CD4-positive, alpha-beta memory T cell (primary cell): ENCODE measurements around the gene SORCS2. TPM values are rescaled to one million over a fixed set of nuclear protein-coding genes. Genes with fewer than 3 reads are reported as not detected.

Source experiments
- CTCF ChIA-PET: fragments of 350-600 bp; sonication (Branson Sonifier 250); formaldehyde crosslinking; loops from one replicate; lab custom pipeline; 2021; ENCODE audit warnings: inconsistent platforms; ENCODE audit not compliant: partially characterized antibody; lab: Charles Lee
- POLR2A ChIA-PET: fragments of 350-600 bp; sonication (Branson Sonifier 250); formaldehyde crosslinking; loops from one replicate; lab custom pipeline; 2021; ENCODE audit not compliant: partially characterized antibody; lab: Charles Lee
- DNase-seq, 5 donors: peaks; one replicate each; pipeline versions ENCODE4 v3.0.0 to v3.0.0-alpha.2; 2020 to 2022; ENCODE audit warnings: mixed read lengths in 1 of 5
- H3K27ac ChIP-seq: one replicate; pipeline ENCODE4 v1.7.0; 2013; ENCODE audit warnings: low read depth, low read length
- H3K27me3 ChIP-seq: 2 replicates; pipeline ENCODE4 v1.7.0; 2013; ENCODE audit warnings: mild to moderate bottlenecking, low read length, moderate library complexity; ENCODE audit not compliant: insufficient read depth
- H3K36me3 ChIP-seq: 2 replicates; pipeline ENCODE4 v1.7.0; 2013; ENCODE audit warnings: mild to moderate bottlenecking, low read length, moderate library complexity; ENCODE audit not compliant: insufficient read depth
- H3K4me1 ChIP-seq: 2 replicates; pipeline ENCODE4 v1.7.0; 2013; ENCODE audit warnings: mild to moderate bottlenecking, low read length, moderate library complexity; ENCODE audit not compliant: insufficient read depth
- H3K4me3 ChIP-seq, 2 donors: one replicate each; pipeline ENCODE4 v1.7.0; 2013; ENCODE audit warnings: low read length in 2 of 2, mild to moderate bottlenecking in 1 of 2
- H3K9me3 ChIP-seq, 2 donors: one replicate each; pipeline ENCODE4 v1.7.0; 2013; ENCODE audit warnings: low read length in 2 of 2, control low read depth in 1 of 2; ENCODE audit not compliant: control insufficient read depth in 1 of 2
- H3K27ac Mint-ChIP-seq, 7 donors: one replicate each; pipeline ENCODE4 v1.8.0; 2020 to 2021; ENCODE audit warnings: mixed read lengths in 7 of 7, mild to moderate bottlenecking in 6 of 7, inconsistent platforms in 3 of 7, moderate library complexity in 3 of 7
- H3K27me3 Mint-ChIP-seq, 2 donors: one replicate each; pipeline ENCODE4 v1.8.0; 2020 to 2021; ENCODE audit warnings: mixed read lengths in 2 of 2
- H3K36me3 Mint-ChIP-seq, 2 donors: one replicate each; pipeline ENCODE4 v1.8.0; 2020 to 2021; ENCODE audit warnings: mixed read lengths in 2 of 2, inconsistent platforms in 1 of 2, mild to moderate bottlenecking in 1 of 2
- H3K4me1 Mint-ChIP-seq, 4 donors: one replicate each; pipeline ENCODE4 v1.8.0; 2020 to 2021; ENCODE audit warnings: mixed read lengths in 4 of 4, mild to moderate bottlenecking in 1 of 4
- H3K4me3 Mint-ChIP-seq, 8 donors: one replicate each; pipeline ENCODE4 v1.8.0; 2020 to 2021; ENCODE audit warnings: mixed read lengths in 8 of 8, mild to moderate bottlenecking in 7 of 8, moderate library complexity in 6 of 8, inconsistent platforms in 3 of 8
- H3K9me3 Mint-ChIP-seq, 8 donors: one replicate each; pipeline ENCODE4 v1.8.0; 2020 to 2021; ENCODE audit warnings: mixed read lengths in 8 of 8, mild to moderate bottlenecking in 5 of 8, inconsistent platforms in 3 of 8, moderate library complexity in 1 of 8
- intact Hi-C: fragments of 100-400 bp; cut with micrococcal nuclease; formaldehyde crosslinking; loops from one replicate; pipeline ENCODE4 v1.15.1; 2023
- polyA plus RNA-seq, 2 donors: library from polyadenylated mRNA; unstranded; fragments of 300-500 nt; fragmentation: Illumina TruSeq; gene quantifications; one replicate each; pipeline ENCODE4 v1.2.3, GENCODE V29; 2021
- total RNA-seq, 2 experiments: library from RNA; stranded (reverse); gene quantifications; one replicate each; pipeline ENCODE4 v1.2.3, GENCODE V29; 2021

Gene SORCS2
- total and polyA plus RNA-seq, 4 experiments from 2014 or later: not detected

DNA sequence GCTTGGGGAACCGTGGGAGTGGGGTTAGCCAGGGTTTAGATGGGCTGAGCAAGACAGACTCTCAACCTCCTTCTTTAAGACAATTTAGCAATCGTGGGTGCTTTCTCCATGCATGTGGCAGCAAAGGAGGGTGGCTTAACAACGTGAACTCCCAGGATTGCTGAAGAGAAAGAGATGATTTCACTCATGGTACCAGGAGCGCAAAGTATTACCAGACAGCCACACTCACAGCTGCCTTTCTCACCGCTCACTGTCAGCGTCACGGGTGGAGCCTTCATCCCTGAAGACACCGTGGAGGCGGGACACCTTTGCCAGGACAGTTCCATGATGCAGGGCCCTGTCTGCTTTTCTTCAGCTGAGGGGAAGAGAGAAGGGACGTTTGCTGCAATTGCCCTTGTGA, 454.8 kb downstream of the SORCS2 start:
- Histone ChIP-seq H3K36me3 (no peaks in the 10 kb centered on the region), H3K4me1 (peaks cover 32% of the 10 kb centered on the region), H3K27ac (no peak overlapping the region), H3K27me3 (no peaks in the 10 kb centered on the region), H3K9me3 (no peaks in the 10 kb centered on the region), H3K4me3 (no peak overlapping the region)
- peaks cover 0 to 2% of the 10 kb centered on the region in 2 donors for H3K27me3 Mint-ChIP-seq
- intact Hi-C loops: no loop called here
- no peak for DNase-seq
- peaks cover 0 to 3% (median 0%) of the 10 kb centered on the region in 8 donors for H3K9me3 Mint-ChIP-seq
- peaks cover 16 to 57% (median 32%) of the 10 kb centered on the region in 4 donors for H3K4me1 Mint-ChIP-seq
- no peaks in the 10 kb centered on the region for H3K36me3 Mint-ChIP-seq
- H3K4me3 Mint-ChIP-seq: peak overlapping the region in 2 of 8 donors; percentile 37 to 45
- peak overlapping the region in 4 of 7 donors; percentile 61 to 76 (median 74) for H3K27ac Mint-ChIP-seq
- ChIA-PET POLR2A (no interaction called here), CTCF (no interaction called here)

GRCh38 chr4:7647600-7648543, 455.5 kb downstream of the SORCS2 start:
- no peaks in the 10 kb centered on the region for H3K9me3 ChIP-seq
- H3K36me3 Mint-ChIP-seq: no peaks in the 10 kb centered on the region
- peaks cover 16 to 62% (median 34%) of the 10 kb centered on the region in 4 donors for H3K4me1 Mint-ChIP-seq
- CTCF ChIA-PET: no interaction called here
- no peaks in the 10 kb centered on the region for H3K27me3 ChIP-seq
- peaks cover 1 to 2% of the 10 kb centered on the region in 2 donors for H3K27me3 Mint-ChIP-seq
- H3K4me1 ChIP-seq: peaks cover 38% of the 10 kb centered on the region
- peak overlapping the region in 1 of 8 donors; percentile 59 for H3K4me3 Mint-ChIP-seq
- H3K4me3 ChIP-seq: no peak overlapping the region
- peak overlapping the region in 6 of 7 donors; percentile 42 to 78 (median 70) for H3K27ac Mint-ChIP-seq
- DNase-seq: no peak
- intact Hi-C loops: no loop called here
- H3K9me3 Mint-ChIP-seq: peaks cover 0 to 3% (median 0%) of the 10 kb centered on the region in 8 donors
- H3K27ac ChIP-seq: no peak overlapping the region
- no peaks in the 10 kb centered on the region for H3K36me3 ChIP-seq
- POLR2A ChIA-PET: no interaction called here

DNA sequence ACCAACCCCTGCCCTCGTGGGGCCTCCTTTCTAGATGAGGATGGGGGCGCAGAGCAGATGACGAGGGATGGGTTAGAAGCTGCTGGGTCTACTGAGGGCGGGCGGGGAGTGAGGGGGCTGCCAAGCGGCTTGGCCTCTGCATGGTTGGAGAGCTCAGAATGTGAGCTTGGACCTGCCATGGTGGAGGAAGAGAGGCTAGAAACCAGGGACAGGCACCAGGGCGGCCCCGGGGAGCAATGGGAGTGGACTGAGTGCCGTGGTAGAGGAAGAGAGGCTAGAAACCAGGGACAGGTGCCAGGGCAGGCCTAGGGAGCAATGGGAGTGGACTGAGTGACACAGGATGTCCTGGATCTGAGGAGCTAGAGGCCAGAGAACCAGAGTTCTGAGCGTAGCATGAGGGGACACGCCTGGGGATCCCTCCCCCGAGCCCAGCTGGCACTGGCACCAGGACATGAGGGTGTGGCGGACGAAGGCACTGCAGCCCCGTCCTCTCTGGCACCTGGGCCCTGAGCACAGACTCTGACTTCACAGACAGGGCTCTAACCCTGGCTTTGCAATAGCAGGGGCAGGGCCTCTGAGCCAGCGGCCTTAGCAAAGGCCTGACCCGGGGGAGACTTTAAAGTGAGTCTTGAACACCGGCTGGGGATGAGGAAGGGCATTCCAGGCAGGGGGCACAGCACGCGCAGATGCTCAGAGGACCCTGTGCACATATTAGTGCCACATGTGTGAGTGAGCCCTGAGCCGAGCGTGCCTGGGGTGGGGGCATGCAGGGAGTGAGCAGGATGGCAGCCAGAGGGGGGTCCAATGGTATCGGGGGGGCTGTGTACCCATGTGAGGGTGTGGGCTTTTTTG, 456.4 kb downstream of the SORCS2 start:
- no peak for DNase-seq
- H3K4me1 ChIP-seq: peaks cover 39% of the 10 kb centered on the region
- Mint-ChIP-seq H3K36me3 (no peaks in the 10 kb centered on the region), H3K9me3 (peaks cover 0 to 3% (median 0%) of the 10 kb centered on the region in 8 donors), H3K27me3 (peaks cover 0 to 1% of the 10 kb centered on the region in 2 donors), H3K27ac (peak overlapping the region; percentile 32 to 81 (median 74)), H3K4me3 (peak overlapping the region in 2 of 8 donors; percentile 61 to 63), H3K4me1 (peaks cover 16 to 62% (median 34%) of the 10 kb centered on the region in 4 donors)
- ChIA-PET CTCF (no interaction called here), POLR2A (no interaction called here)
- H3K4me3 ChIP-seq: no peak overlapping the region
- no peak overlapping the region for H3K27ac ChIP-seq
- no peaks in the 10 kb centered on the region for H3K9me3 ChIP-seq
- no peaks in the 10 kb centered on the region for H3K36me3 ChIP-seq
- intact Hi-C loops: no loop called here
- no peaks in the 10 kb centered on the region for H3K27me3 ChIP-seq

DNA sequence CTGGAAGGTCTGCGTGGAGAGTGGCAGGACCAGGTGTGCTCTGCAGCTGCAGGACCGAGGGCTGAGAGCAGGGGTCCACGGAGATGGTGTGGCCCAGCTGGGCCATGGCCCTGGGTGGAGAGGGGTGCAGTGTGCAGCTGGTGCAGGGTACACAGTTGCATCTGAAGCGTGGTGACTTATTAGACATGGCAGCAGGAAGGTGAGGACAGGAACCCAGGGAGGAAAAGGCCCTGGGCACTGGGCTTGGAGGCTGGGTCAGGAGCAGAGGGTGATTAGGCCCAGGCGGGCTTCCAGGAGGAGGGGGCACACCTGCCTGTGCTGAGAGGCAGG, 457.0 kb downstream of the SORCS2 start:
- peak overlapping the region in 6 of 8 donors; percentile 53 to 67 (median 62) for H3K4me3 Mint-ChIP-seq
- CTCF ChIA-PET: no interaction called here
- Histone ChIP-seq H3K27ac (no peak overlapping the region), H3K36me3 (no peaks in the 10 kb centered on the region), H3K9me3 (no peaks in the 10 kb centered on the region), H3K4me3 (no peak overlapping the region), H3K27me3 (no peaks in the 10 kb centered on the region), H3K4me1 (peaks cover 39% of the 10 kb centered on the region)
- peaks cover 0 to 3% (median 0%) of the 10 kb centered on the region in 8 donors for H3K9me3 Mint-ChIP-seq
- POLR2A ChIA-PET: no interaction called here
- DNase-seq: no peak
- intact Hi-C loops: no loop called here
- H3K27me3 Mint-ChIP-seq: peaks cover 0 to 3% of the 10 kb centered on the region in 2 donors
- H3K4me1 Mint-ChIP-seq: peaks cover 16 to 62% (median 34%) of the 10 kb centered on the region in 4 donors
- H3K27ac Mint-ChIP-seq: peak overlapping the region; percentile 70 to 89 (median 84)
- no peaks in the 10 kb centered on the region for H3K36me3 Mint-ChIP-seq

- Histone ChIP-seq H3K4me3 (no peak overlapping the region), H3K4me1 (peaks cover 39% of the 10 kb centered on the region), H3K27ac (no peak overlapping the region), H3K27me3 (no peaks in the 10 kb centered on the region), H3K9me3 (no peaks in the 10 kb centered on the region), H3K36me3 (no peaks in the 10 kb centered on the region)
- Mint-ChIP-seq H3K27me3 (peaks cover under 1 to 3% of the 10 kb centered on the region in 2 donors), H3K27ac (peak overlapping the region; percentile 70 to 89 (median 84)), H3K9me3 (peaks cover 0 to 3% (median 0%) of the 10 kb centered on the region in 8 donors), H3K36me3 (no peaks in the 10 kb centered on the region), H3K4me3 (peak overlapping the region; percentile 41 to 73 (median 62)), H3K4me1 (peaks cover 16 to 62% (median 34%) of the 10 kb centered on the region in 4 donors)
- POLR2A ChIA-PET: no interaction called here
- CTCF ChIA-PET: interaction anchor here (0.6 kb wide), 1 partner anchor 22 kb away, joined by 3 read pairs; no protein-coding TSS in a partner anchor
- intact Hi-C loops: no loop called here
- peak; percentile 47 to 83 (median 59) for DNase-seq
These were observed 457.6 kb downstream of the SORCS2 start for GRCh38 chr4:7649741-7650531.

DNA sequence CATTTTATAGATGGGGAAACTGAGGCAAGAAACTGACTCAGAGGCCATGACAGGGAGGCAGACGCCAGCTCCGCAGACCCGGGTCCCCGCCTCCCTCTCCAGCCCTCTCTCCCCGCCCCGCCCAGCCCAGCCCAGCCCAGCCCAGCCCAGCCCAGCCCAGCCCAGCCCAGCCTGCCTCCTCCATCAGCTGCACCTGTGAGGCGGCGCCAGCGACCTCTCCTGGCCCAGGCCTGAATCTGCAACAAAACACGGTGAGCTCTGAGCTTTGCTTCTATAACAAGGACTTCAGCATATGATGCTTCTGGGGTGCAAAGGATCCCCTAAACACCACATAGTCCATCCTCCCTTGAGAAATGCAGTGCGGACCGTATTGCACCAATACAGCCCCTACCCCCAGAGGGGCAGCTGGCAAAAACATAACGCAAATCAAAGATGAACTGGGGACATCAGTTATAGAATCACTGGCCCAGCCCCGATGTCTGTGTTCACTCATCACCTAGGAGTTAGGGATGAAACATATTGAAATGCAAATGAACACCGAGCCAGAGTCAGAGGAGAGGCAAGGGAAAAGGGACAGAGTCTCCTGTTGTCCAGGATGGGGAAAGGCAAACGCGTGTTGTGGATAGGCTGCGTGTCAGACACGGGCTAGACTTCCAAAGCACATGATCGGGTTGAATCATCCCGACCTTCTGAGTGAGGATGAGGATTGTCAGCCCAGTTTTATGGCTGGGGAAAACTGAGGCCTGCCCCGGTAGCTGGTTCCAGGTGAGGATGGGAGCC, 458.5 kb downstream of the SORCS2 start:
- Histone ChIP-seq H3K27ac (no peak overlapping the region), H3K27me3 (no peaks in the 10 kb centered on the region), H3K9me3 (no peaks in the 10 kb centered on the region), H3K4me3 (no peak overlapping the region), H3K4me1 (peaks cover 38% of the 10 kb centered on the region), H3K36me3 (no peaks in the 10 kb centered on the region)
- Mint-ChIP-seq H3K27me3 (peaks cover 3 to 5% of the 10 kb centered on the region in 2 donors), H3K36me3 (no peaks in the 10 kb centered on the region), H3K4me3 (peak overlapping the region in 5 of 8 donors; percentile 27 to 63 (median 34)), H3K27ac (peak overlapping the region; percentile 57 to 86 (median 85)), H3K4me1 (peaks cover 16 to 62% (median 34%) of the 10 kb centered on the region in 4 donors), H3K9me3 (no peaks in the 10 kb centered on the region)
- DNase-seq: peak in 1 of 5 donors; percentile 12
- ChIA-PET CTCF (interaction anchor here (0.6 kb wide), 1 partner anchor 21 kb away, joined by 3 read pairs; no protein-coding TSS in a partner anchor), POLR2A (no interaction called here)
- intact Hi-C loops: no loop called here
